ENCODE measurements around the gene VAMP4. TPM values are rescaled to one million over a fixed set of nuclear protein-coding genes. Genes with fewer than 3 reads are reported as not detected.

The VAMP4 gene
- total and polyA plus RNA-seq, 7 donors: 4.6 to 11.3 (median 7.6) TPM

- no peak for ATAC-seq
- H3K36me3 ChIP-seq (ENCODE audit: insufficient read depth in 1 of 2, low read depth in 1 of 2): no peaks in the 10 kb centered on the region
- intact Hi-C loops (cut with DNase I): no loop called here
- no peaks in the 10 kb centered on the region for H3K27me3 ChIP-seq (ENCODE audit: insufficient read depth in 3 of 3, low read length in 2 of 3)
- TF ChIP-seq CTCF (IDR thresholded peaks at IDR 0.05): no peak
- no peaks in the 10 kb centered on the region for H3K9me3 ChIP-seq
- WGBS, 3 donors: 62 to 85% (median 81%) methylated on average over 8 of the region's 8 CpGs
- H3K4me3 ChIP-seq: no peak overlapping the region
- no peak overlapping the region for H3K27ac ChIP-seq
- no peaks in the 10 kb centered on the region for H3K4me1 ChIP-seq
- DNase-seq: no peak
Measured at GRCh38 chr1:171683870-171684269, 58.0 kb downstream of the VAMP4 start.

GRCh38 chr1:171680339-171680738 is 61.5 kb downstream of the VAMP4 start:
- ATAC-seq (no peak), DNase-seq (no peak)
- Histone ChIP-seq H3K4me3 (no peak overlapping the region), H3K27me3 (ENCODE audit: insufficient read depth in 3 of 3, low read length in 2 of 3) (no peaks in the 10 kb centered on the region), H3K4me1 (no peaks in the 10 kb centered on the region), H3K27ac (no peak overlapping the region), H3K36me3 (ENCODE audit: insufficient read depth in 1 of 2, low read depth in 1 of 2) (no peaks in the 10 kb centered on the region), H3K9me3 (no peaks in the 10 kb centered on the region)
- 92 to 95% (median 94%) methylated on average over 3 of the region's 3 CpGs for WGBS, 3 donors
- TF ChIP-seq CTCF (IDR thresholded peaks at IDR 0.05): no peak
- intact Hi-C loops (cut with DNase I): no loop called here

GRCh38 chr1:171676823-171677222 is 65.0 kb downstream of the VAMP4 start:
- H3K4me3 ChIP-seq: no peak overlapping the region
- no peaks in the 10 kb centered on the region for H3K27me3 ChIP-seq (ENCODE audit: insufficient read depth in 3 of 3, low read length in 2 of 3)
- no peaks in the 10 kb centered on the region for H3K36me3 ChIP-seq (ENCODE audit: insufficient read depth in 1 of 2, low read depth in 1 of 2)
- no peaks in the 10 kb centered on the region for H3K9me3 ChIP-seq
- TF ChIP-seq CTCF (IDR thresholded peaks at IDR 0.05): no peak
- 91 to 100% (median 94%) methylated on average over 2 of the region's 2 CpGs for WGBS, 3 donors
- no peak for DNase-seq
- intact Hi-C loops (cut with DNase I): no loop called here
- no peak for ATAC-seq
- H3K4me1 ChIP-seq: peaks cover 8% of the 10 kb centered on the region
- H3K27ac ChIP-seq: no peak overlapping the region

GRCh38 chr1:171674431-171675405 is 67.1 kb downstream of the VAMP4 start:
- ATAC-seq (no peak), DNase-seq (no peak)
- H3K27me3 ChIP-seq (ENCODE audit: insufficient read depth in 3 of 3, low read length in 2 of 3): no peaks in the 10 kb centered on the region
- intact Hi-C loops (cut with DNase I): no loop called here
- H3K4me3 ChIP-seq: no peak overlapping the region
- H3K4me1 ChIP-seq: peaks cover 8% of the 10 kb centered on the region
- TF ChIP-seq CTCF (IDR thresholded peaks at IDR 0.05): no peak
- WGBS, 3 donors: 50 to 60% (median 51%) methylated on average over 3 of the region's 3 CpGs
- H3K9me3 ChIP-seq: no peaks in the 10 kb centered on the region
- no peak overlapping the region for H3K27ac ChIP-seq
- no peaks in the 10 kb centered on the region for H3K36me3 ChIP-seq (ENCODE audit: insufficient read depth in 1 of 2, low read depth in 1 of 2)

Measured in psoas muscle (tissue), 8 donors.